Astrocyte (in vitro differentiated cells and primary cell): ENCODE results near the gene AMDHD2. TPM values are rescaled to one million over a fixed set of nuclear protein-coding genes. Genes with fewer than 3 reads are reported as not detected.

Experiments
- DNase-seq: peaks from one replicate; pipeline ENCODE4 v3.0.0-alpha.2; 2010; ENCODE audit warnings: low read depth
- FAIRE-seq: peaks from 2 replicates; lab custom pipeline; 2011; peaks lifted over from hg19 to GRCh38; lab: Jason Lieb, UNC
- H2AFZ ChIP-seq: 2 replicates; pipeline ENCODE4 v1.6.0; 2012; ENCODE audit warnings: low read depth, low read length, inconsistent platforms
- H3K27ac ChIP-seq: 2 replicates; pipeline ENCODE4 v1.5.1; 2011; ENCODE audit warnings: low read depth, low read length, inconsistent platforms
- H3K27me3 ChIP-seq: 2 replicates; pipeline ENCODE4 v1.6.0; 2011; ENCODE audit warnings: low read length, inconsistent platforms; ENCODE audit not compliant: insufficient read depth
- H3K36me3 ChIP-seq: 2 replicates; pipeline ENCODE4 v1.5.1; 2011; ENCODE audit warnings: low read length, inconsistent platforms; ENCODE audit not compliant: insufficient read depth
- H3K4me1 ChIP-seq: 2 replicates; pipeline ENCODE4 v1.5.1; 2011; ENCODE audit warnings: low read length, inconsistent platforms; ENCODE audit not compliant: insufficient read depth
- H3K4me2 ChIP-seq: 2 replicates; pipeline ENCODE4 v1.6.0; 2012; ENCODE audit warnings: low read length, inconsistent platforms
- H3K4me3 ChIP-seq: 2 replicates; pipeline ENCODE4 v1.5.1; 2011; ENCODE audit warnings: low read depth, mild to moderate bottlenecking, low read length, inconsistent platforms; ENCODE audit not compliant: insufficient read depth
- H3K79me2 ChIP-seq: 2 replicates; pipeline ENCODE4 v1.6.0; 2012; ENCODE audit warnings: mild to moderate bottlenecking, low read length, inconsistent platforms; ENCODE audit not compliant: insufficient read depth
- H3K9ac ChIP-seq: 2 replicates; pipeline ENCODE4 v1.6.0; 2012; ENCODE audit warnings: mild to moderate bottlenecking, low read length, inconsistent platforms
- H3K9me3 ChIP-seq: 2 replicates; pipeline ENCODE4 v1.5.1; 2012; ENCODE audit warnings: low read depth, mild to moderate bottlenecking, low read length, inconsistent platforms; ENCODE audit not compliant: insufficient read depth
- H4K20me1 ChIP-seq: 2 replicates; pipeline ENCODE4 v1.6.0; 2012; ENCODE audit warnings: low read length, inconsistent platforms; ENCODE audit not compliant: insufficient read depth
- H3K27ac Mint-ChIP-seq: one replicate; pipeline ENCODE4 v1.8.0; 2021; ENCODE audit warnings: mild to moderate bottlenecking, mixed read lengths; ENCODE audit not compliant: unreplicated experiment
- H3K27me3 Mint-ChIP-seq: one replicate; pipeline ENCODE4 v1.8.0; 2021; ENCODE audit warnings: low read depth, mixed read lengths; ENCODE audit not compliant: unreplicated experiment
- H3K36me3 Mint-ChIP-seq: one replicate; pipeline ENCODE4 v1.8.0; 2021; ENCODE audit warnings: low read depth, mixed read lengths; ENCODE audit not compliant: unreplicated experiment
- H3K4me1 Mint-ChIP-seq: one replicate; pipeline ENCODE4 v1.8.0; 2021; ENCODE audit warnings: low read depth, mixed read lengths; ENCODE audit not compliant: unreplicated experiment
- H3K4me3 Mint-ChIP-seq: one replicate; pipeline ENCODE4 v1.8.0; 2021; ENCODE audit warnings: mild to moderate bottlenecking, moderate library complexity, mixed read lengths; ENCODE audit not compliant: unreplicated experiment
- H3K9me3 Mint-ChIP-seq: one replicate; pipeline ENCODE4 v1.8.0; 2021; ENCODE audit warnings: mild to moderate bottlenecking, mixed read lengths; ENCODE audit not compliant: unreplicated experiment
- EZH2 ChIP-seq: IDR thresholded peaks from 2 replicates; pipeline ENCODE4 v1.6.1; 2012; ENCODE audit warnings: mild to moderate bottlenecking, low read length, inconsistent platforms; ENCODE audit not compliant: insufficient read depth
- total RNA-seq: library from RNA; stranded (reverse); gene quantifications from 2 replicates; pipeline ENCODE4 v1.2.1, GENCODE V29; 2021
- TF ChIP-seq, protein P1 (sequence below): IDR thresholded peaks from 2 replicates; pipeline ENCODE4 v1.5.1; 2011; ENCODE audit warnings: low read depth, mild to moderate bottlenecking, inconsistent platforms, low read length, moderate library complexity; ENCODE audit not compliant: insufficient read depth

Gene AMDHD2
- total RNA-seq, 1 donor from 2014 or later: 32.3 TPM

DNA sequence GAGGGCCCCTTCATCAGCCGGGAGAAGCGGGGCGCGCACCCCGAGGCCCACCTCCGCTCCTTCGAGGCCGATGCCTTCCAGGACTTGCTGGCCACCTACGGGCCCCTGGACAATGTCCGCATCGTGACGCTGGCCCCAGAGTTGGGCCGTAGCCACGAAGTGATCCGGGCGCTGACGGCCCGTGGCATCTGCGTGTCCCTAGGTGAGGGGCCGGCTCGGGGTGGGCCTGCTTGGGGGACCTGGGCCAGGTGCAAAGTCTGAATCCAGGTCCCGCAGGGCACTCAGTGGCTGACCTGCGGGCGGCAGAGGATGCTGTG is 7.6 kb downstream of the AMDHD2 start:
- Mint-ChIP-seq H3K27me3 (no peaks in the 10 kb centered on the region), H3K4me3 (no peak overlapping the region), H3K4me1 (no peaks in the 10 kb centered on the region), H3K27ac (no peak overlapping the region), H3K36me3 (peaks cover 9% of the 10 kb centered on the region), H3K9me3 (no peaks in the 10 kb centered on the region)
- Histone ChIP-seq H3K4me1 (peaks cover 14% of the 10 kb centered on the region), H3K4me3 (no peak overlapping the region), H4K20me1 (peaks cover 26% of the 10 kb centered on the region), H3K9ac (no peak overlapping the region), H3K27me3 (no peaks in the 10 kb centered on the region), H3K79me2 (peaks cover 21% of the 10 kb centered on the region), H3K36me3 (peaks cover 19% of the 10 kb centered on the region), H3K4me2 (no peak overlapping the region), H3K9me3 (no peaks in the 10 kb centered on the region), H3K27ac (no peak overlapping the region), H2AFZ (no peak overlapping the region)
- TF ChIP-seq, protein P1, sequence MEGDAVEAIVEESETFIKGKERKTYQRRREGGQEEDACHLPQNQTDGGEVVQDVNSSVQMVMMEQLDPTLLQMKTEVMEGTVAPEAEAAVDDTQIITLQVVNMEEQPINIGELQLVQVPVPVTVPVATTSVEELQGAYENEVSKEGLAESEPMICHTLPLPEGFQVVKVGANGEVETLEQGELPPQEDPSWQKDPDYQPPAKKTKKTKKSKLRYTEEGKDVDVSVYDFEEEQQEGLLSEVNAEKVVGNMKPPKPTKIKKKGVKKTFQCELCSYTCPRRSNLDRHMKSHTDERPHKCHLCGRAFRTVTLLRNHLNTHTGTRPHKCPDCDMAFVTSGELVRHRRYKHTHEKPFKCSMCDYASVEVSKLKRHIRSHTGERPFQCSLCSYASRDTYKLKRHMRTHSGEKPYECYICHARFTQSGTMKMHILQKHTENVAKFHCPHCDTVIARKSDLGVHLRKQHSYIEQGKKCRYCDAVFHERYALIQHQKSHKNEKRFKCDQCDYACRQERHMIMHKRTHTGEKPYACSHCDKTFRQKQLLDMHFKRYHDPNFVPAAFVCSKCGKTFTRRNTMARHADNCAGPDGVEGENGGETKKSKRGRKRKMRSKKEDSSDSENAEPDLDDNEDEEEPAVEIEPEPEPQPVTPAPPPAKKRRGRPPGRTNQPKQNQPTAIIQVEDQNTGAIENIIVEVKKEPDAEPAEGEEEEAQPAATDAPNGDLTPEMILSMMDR: no peak
- TF ChIP-seq EZH2: no peak
- DNase-seq (no peak), FAIRE-seq (no peak)

DNA sequence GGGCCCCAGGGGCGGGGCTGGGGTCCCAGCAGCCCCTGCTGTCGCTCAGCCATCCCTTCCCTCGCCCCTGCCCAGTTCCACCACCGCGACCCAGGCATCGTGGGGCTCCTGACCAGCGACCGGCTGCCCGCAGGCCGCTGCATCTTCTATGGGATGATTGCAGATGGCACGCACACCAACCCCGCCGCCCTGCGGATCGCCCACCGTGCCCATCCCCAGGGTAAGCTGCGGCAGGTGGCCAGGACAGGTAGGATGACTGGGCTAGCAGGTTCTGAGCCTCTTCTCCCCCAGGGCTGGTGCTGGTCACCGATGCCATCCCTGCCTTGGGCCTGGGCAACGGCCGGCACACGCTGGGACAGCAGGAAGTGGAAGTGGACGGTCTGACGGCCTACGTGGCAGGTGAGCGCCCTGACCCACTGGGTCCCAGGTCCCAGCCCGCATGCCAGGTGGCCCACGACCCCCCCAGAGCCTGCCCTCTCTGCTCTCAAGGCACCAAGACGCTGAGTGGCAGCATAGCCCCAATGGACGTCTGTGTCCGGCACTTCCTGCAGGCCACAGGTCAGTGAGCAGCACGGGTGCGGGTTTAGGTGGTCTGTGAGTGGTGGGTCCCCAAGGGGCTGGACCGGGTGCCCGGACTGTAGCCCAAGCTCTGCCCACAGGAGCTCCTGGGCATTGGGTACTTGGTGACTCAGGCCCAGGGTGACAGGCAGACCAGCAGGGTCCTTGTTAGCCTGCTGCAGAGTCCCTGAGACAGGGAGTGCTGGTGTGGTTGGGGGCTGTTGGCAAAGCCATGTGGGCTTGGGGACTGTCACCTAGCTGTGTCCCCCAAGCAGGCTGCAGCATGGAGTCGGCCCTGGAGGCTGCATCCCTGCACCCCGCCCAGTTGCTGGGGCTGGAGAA is 8.2 kb downstream of the AMDHD2 start:
- H3K27me3 Mint-ChIP-seq: no peaks in the 10 kb centered on the region
- peaks cover 9% of the 10 kb centered on the region for H3K36me3 Mint-ChIP-seq
- no peak for TF ChIP-seq EZH2
- TF ChIP-seq, protein P1: no peak
- H3K27me3 ChIP-seq: no peaks in the 10 kb centered on the region
- no peak overlapping the region for H3K27ac ChIP-seq
- peaks cover 2% of the 10 kb centered on the region for H3K4me1 Mint-ChIP-seq
- peaks cover 15% of the 10 kb centered on the region for H3K79me2 ChIP-seq
- H3K9ac ChIP-seq: no peak overlapping the region
- H3K4me1 ChIP-seq: peaks cover 16% of the 10 kb centered on the region
- no peak overlapping the region for H3K4me2 ChIP-seq
- no peak overlapping the region for H3K4me3 Mint-ChIP-seq
- DNase-seq: no peak
- peaks cover 15% of the 10 kb centered on the region for H3K36me3 ChIP-seq
- no peak overlapping the region for H3K4me3 ChIP-seq
- H3K9me3 Mint-ChIP-seq: no peaks in the 10 kb centered on the region
- H3K27ac Mint-ChIP-seq: no peak overlapping the region
- no peak overlapping the region for H2AFZ ChIP-seq
- H4K20me1 ChIP-seq: peaks cover 23% of the 10 kb centered on the region
- H3K9me3 ChIP-seq: no peaks in the 10 kb centered on the region
- no peak for FAIRE-seq
